GM21526 (cell line): ENCODE data around the gene BRME1.
A peak's percentile ranks its signal among the peaks of the same experiment; 100 is the strongest.
"Not testable (repeated sequence)": the region's sequence is repeated elsewhere in the genome, so short reads cannot be mapped to it uniquely, and the experiment has no call there.

Experiments
- ATAC-seq: cut with Tn5 transposase; IDR thresholded peaks from one replicate; pipeline ENCODE4 v1.9.1; 2021; ENCODE audit warnings: moderate library complexity; ENCODE audit not compliant: unreplicated experiment, low FRiP score

The BRME1 gene

GRCh38 chr19:13929340-13929739 lies 23.4 kb upstream of the BRME1 start:
- ATAC-seq = no peak

DNA sequence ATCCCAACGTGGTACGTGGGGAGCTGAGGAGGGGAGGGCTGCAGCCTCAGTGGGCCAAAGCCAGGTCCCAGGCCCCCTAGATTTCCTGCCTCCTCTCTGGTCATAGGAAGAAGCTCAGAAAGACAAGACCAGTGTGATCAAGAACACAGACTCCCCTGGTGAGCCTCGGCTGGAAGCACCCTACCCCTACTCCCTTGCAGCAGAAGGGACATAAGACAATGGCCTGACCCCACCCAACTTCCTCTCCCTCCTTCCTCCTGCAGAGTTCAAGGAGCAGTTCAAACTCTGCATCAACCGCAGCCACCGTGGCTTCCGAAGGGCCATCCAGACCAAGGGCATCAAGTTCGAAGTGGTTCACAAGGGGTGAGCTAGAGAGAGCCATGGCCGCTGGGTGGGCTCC lies 20.8 kb upstream of the BRME1 start:
- no peak for ATAC-seq

GRCh38 chr19:13926010-13926409 lies 20.1 kb upstream of the BRME1 start:
- ATAC-seq = no peak

DNA sequence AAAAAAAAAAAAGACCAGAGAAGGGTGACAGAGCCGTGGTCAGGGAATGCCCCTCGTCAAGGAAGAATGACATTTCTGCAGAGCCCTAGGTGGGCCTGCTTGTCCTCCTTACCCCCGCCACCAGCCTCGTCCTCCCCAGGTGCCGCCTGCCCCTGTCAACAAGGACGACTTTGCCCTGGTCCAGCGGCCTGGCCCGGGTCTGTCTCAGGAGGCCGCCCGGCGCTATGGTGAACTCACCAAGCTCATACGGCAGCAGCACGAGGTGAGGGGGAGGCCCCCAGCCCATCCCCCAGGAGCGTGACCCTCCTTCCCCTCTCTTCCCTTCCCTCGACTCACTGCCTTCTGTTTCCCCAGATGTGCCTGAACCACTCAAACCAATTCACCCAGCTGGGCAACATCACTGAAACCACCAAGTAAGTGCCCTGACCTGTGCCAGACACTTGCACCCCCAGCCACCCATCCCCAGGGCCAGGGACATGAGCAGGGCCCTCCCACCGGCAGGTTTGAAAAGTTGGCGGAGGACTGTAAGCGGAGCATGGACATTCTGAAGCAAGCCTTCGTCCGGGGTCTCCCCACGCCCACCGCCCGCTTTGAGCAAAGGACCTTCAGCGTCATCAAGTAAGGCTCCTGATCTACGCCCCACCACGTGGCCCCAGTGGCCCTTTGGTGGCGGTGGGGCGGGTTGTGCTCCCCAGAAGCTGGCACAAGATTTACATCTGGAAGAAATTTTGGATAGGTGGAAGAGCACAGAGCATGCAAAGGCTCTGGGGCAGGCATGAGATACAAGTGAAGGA lies 17.5 kb upstream of the BRME1 start:
- no peak for ATAC-seq

GRCh38 chr19:13922118-13922517 lies 16.2 kb upstream of the BRME1 start:
- ATAC-seq = not testable (repeated sequence)

- no peak for ATAC-seq
These were observed 15.2 kb upstream of the BRME1 start for GRCh38 chr19:13920940-13921747.

DNA sequence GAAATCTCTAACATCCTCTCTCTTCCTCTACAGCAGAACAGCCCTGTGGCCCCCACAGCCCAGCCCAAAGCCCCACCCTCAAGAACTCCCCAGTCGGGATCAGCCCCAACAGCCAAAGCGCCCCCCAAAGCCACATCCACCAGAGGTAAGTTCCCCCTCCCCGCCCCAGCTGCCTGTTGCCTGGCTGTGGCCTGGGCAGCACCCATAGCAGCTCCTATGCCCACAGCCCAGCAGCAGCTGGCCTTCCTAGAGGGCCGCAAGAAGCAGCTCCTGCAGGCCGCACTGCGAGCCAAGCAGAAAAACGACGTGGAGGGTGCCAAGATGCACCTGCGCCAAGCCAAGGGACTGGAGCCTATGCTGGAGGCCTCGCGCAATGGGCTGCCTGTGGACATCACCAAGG lies 14.6 kb upstream of the BRME1 start:
- ATAC-seq = no peak

DNA sequence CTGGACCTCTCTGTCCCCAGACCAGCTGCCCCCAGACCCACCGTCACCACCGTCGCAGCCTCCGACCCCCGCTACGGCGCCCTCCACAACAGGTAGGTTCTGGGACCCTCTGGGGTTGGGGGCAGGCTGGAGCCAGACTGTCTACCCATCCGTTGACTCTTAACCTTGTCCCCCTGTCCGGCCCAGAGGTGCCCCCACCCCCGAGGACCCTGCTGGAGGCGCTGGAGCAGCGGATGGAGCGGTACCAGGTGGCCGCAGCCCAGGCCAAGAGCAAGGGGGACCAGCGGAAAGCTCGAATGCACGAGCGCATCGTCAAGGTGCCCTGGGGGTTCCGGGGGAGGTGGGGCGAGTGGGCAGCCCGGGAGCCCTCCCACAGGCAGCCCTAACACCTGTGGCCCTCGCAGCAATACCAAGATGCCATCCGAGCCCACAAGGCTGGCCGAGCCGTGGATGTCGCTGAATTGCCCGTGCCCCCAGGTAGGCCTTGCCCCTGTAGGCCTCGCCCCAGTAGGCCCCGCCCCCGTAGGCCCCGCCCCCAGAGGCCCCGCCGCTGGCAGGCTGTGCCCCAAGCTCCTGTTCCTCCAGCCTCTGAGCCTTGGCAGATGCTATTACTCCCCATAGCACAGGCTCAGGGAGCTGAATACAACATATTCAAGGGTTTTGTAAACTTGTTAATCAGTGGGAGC lies 13.0 kb upstream of the BRME1 start:
- no peak for ATAC-seq

DNA sequence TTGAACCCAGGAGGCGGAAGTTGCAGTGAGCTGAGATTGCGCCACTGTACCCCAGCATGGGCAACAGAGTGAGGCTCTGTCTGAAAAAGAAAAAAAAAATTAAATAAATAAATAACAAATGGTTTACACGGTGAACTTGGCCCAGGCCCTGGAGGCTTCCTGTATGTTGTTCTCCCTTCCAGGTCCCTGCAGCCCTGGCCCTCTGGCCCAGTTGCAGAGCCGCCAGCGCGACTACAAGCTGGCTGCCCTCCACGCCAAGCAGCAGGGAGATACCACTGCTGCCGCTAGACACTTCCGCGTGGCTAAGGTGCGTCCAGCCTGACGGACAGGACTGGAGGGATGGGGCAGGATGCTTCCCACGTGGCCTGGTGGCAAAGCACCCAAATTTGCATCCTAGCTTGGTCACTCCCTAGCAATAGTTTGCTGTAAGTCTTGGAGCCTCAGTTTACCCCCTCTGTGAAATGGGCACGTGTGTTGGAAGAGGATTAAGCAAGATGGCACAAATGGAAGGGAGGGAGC lies 12.0 kb upstream of the BRME1 start:
- ATAC-seq = no peak

DNA sequence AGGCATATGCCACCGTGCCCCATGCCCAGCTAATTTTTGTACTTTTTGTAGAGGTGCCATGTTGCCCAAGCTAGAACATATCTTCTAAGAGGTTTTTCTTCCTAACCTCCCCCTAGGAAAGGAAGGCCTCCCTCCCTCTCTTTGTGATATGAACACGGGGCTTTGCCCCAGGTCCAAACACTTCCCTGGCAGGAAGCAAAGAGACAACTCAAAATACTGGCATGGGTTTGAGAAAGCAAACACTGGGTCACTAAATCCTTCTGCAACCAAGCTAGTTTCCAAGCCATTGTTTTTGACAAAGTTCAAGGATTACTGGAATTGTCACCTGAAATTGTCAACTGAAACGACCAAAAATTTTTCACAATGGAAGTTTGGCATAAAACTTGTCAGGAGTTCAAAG lies 8.9 kb upstream of the BRME1 start:
- no peak for ATAC-seq

DNA sequence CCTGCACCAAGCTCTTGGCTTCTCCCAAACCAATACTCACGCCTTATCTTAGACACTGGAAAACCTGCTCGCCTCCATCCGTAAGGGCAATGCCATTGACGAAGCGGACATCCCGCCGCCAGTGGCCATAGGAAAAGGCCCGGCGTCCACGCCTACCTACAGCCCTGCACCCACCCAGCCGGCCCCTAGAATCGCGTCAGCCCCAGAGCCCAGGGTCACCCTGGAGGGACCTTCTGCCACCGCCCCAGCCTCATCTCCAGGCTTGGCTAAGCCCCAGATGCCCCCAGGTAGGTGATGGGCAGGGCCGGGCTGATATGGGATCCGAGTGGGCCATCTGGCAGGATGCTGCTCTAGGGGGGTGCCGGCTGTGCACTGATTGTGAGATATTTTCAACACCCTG lies 7.4 kb upstream of the BRME1 start:
- ATAC-seq = no peak

DNA sequence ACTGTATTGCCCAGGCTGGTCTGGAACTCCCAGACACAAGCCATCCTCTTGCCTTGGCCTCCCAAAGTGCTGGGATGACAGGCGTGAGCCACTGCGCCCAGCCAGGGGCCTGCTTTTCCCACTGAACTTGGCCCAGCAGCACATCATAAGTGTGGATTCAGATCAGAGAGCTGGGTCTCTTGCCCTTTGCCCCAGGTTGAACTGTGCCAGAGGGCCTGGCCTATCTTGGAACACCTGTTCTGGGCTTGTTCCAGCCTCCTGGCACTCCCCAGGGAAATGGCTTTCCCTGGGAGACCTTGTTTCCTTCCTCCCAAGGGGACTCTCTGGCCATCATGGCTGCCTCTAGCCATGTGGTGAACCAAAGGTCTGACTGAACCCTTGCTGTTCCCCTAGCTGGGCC lies 3.5 kb upstream of the BRME1 start:
- ATAC-seq = no peak

- no peak for ATAC-seq
These were observed 2.8 kb upstream of the BRME1 start for GRCh38 chr19:13908674-13909073.

GRCh38 chr19:13906910-13907309 lies 993 bp upstream of the BRME1 start:
- no peak for ATAC-seq

DNA sequence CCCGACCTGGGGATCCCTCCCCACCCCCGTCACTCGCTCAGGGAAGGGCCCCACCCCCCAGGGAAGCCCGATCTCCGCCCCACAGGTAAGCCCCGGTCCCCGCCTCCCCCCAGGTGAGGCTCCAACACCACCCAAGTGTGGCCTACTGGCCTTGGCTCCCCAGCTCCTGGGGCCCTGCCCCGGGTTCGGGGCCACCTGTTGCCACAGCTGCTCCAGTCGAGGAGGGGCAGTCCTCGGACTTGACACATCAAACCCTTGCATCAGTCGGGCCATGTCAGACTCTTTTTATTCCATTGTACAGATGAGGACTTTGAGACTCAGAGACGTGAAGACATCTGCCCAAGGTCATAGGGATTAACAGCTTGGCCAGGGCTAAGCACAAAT lies 596 bp upstream of the BRME1 start:
- peak; percentile 9 for ATAC-seq

DNA sequence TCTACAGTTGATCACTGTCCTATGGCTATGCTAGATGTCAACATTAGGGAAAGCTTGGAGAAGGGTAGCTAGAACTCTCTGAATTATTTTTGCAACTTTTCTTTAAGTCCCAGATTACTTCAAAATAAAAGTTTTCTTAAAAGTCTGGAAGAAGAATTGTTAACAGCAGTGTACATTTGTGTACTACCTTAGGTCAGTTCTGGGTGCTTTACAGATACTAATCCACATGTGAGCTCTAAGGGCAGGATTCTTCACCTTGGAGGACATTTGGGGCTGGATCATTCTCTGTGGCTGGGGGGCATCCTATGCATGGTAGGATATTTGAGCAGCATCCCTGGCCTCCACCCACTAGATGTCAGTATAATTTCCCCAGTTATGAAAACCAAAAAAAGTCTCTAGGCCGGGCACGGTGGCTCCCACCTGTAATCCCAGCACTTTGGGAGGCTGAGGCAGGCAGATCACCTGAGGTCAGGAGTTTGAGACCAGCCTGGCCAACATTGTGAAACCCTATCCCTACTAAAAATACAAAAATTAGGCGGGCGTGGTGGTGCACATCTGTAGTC lies 2.8 kb downstream of the BRME1 start:
- ATAC-seq = no peak

- ATAC-seq = no peak
These were observed 5.9 kb downstream of the BRME1 start for GRCh38 chr19:13899912-13900584.

- ATAC-seq = no peak
These were observed 6.5 kb downstream of the BRME1 start for GRCh38 chr19:13899393-13899792.

DNA sequence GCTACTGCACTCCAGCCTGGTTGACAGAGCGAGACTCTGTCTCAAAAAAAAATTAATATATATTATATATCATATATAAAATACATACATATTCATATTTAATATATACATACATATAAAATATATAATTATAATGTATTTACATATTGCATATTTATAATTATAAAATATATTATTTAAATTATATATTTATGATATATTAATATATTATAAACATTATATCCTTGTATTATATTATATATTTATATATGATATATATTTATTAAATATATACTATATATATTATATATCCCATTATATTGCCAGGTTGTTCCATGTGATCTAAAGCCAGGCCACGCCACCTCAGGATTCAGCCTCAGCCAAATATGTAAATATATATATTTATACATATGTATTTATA lies 9.7 kb downstream of the BRME1 start:
- no peak for ATAC-seq

- ATAC-seq = no peak
These were observed 11.4 kb downstream of the BRME1 start for GRCh38 chr19:13894552-13894951.
